H9 (cell line): ENCODE results near the gene CCDC51. TPM values are rescaled to one million over a fixed set of nuclear protein-coding genes. Genes with fewer than 3 reads are reported as not detected.

Experiments
- DNase-seq: peaks from one replicate; pipeline ENCODE4 v3.0.0-alpha.2; 2017
- H2AFZ ChIP-seq: one replicate; pipeline ENCODE4 v1.6.1; 2013; ENCODE audit warnings: mild to moderate bottlenecking, low read length, control low read depth, moderate library complexity
- H2AK5ac ChIP-seq: 2 replicates; pipeline ENCODE4 v1.6.1; 2013; ENCODE audit warnings: low read length, control low read depth, mixed read lengths; ENCODE audit not compliant: insufficient read length
- H2BK120ac ChIP-seq: one replicate; pipeline ENCODE4 v1.6.1; 2013; ENCODE audit warnings: low read depth, mild to moderate bottlenecking, low read length, control low read depth, inconsistent platforms; ENCODE audit not compliant: poor library complexity, severe bottlenecking
- H2BK12ac ChIP-seq: 2 replicates; pipeline ENCODE4 v1.6.1; 2013; ENCODE audit warnings: low read length, control low read depth, mixed read lengths, low read depth; ENCODE audit not compliant: insufficient read length
- H2BK15ac ChIP-seq: 2 replicates; pipeline ENCODE4 v1.6.1; 2013; ENCODE audit warnings: low read depth, low read length, control low read depth
- H2BK20ac ChIP-seq: one replicate; pipeline ENCODE4 v1.6.1; 2013; ENCODE audit warnings: low read depth, mild to moderate bottlenecking, low read length, control low read depth, inconsistent platforms; ENCODE audit not compliant: poor library complexity, severe bottlenecking
- H2BK5ac ChIP-seq: 2 replicates; pipeline ENCODE4 v1.6.1; 2013; ENCODE audit warnings: low read length, control low read depth, mixed read lengths; ENCODE audit not compliant: insufficient read length
- H3K14ac ChIP-seq: 2 replicates; pipeline ENCODE4 v1.6.1; 2013; ENCODE audit warnings: low read length, control low read depth; ENCODE audit not compliant: insufficient read depth
- H3K18ac ChIP-seq: 2 replicates; pipeline ENCODE4 v1.6.1; 2013; ENCODE audit warnings: low read depth, mild to moderate bottlenecking, mixed read lengths, low read length, control low read depth; ENCODE audit not compliant: insufficient read length
- H3K23ac ChIP-seq: 2 replicates; pipeline ENCODE4 v1.6.1; 2013; ENCODE audit warnings: low read length, control low read depth, mixed read lengths, low read depth; ENCODE audit not compliant: insufficient read length
- H3K23me2 ChIP-seq: 2 replicates; pipeline ENCODE4 v1.6.1; 2013; ENCODE audit warnings: low read depth, mild to moderate bottlenecking, mixed read lengths, low read length, control low read depth; ENCODE audit not compliant: insufficient read length, poor library complexity, severe bottlenecking
- H3K27ac ChIP-seq: 2 replicates; pipeline ENCODE4 v1.5.1; 2013; ENCODE audit warnings: low read length, control low read depth, mixed read lengths, low read depth; ENCODE audit not compliant: insufficient read length
- H3K27me3 ChIP-seq: 2 replicates; pipeline ENCODE4 v1.6.1; 2013; ENCODE audit warnings: low read length, control low read depth, inconsistent platforms; ENCODE audit not compliant: insufficient read depth
- H3K4ac ChIP-seq: 2 replicates; pipeline ENCODE4 v1.6.1; 2013; ENCODE audit warnings: low read depth, mild to moderate bottlenecking, control low read depth, inconsistent platforms, low read length, moderate library complexity
- H3K4me1 ChIP-seq: 2 replicates; pipeline ENCODE4 v1.6.1; 2013; ENCODE audit warnings: low read length, control low read depth, inconsistent platforms; ENCODE audit not compliant: insufficient read depth
- H3K4me2 ChIP-seq: 2 replicates; pipeline ENCODE4 v1.6.1; 2013; ENCODE audit warnings: low read length, control low read depth, mixed read lengths; ENCODE audit not compliant: insufficient read length, insufficient read depth
- H3K56ac ChIP-seq: 2 replicates; pipeline ENCODE4 v1.6.1; 2013; ENCODE audit warnings: low read depth, mild to moderate bottlenecking, mixed read lengths, low read length, control low read depth; ENCODE audit not compliant: insufficient read length
- H3K79me1 ChIP-seq: 2 replicates; pipeline ENCODE4 v1.6.1; 2013; ENCODE audit warnings: low read depth, mild to moderate bottlenecking, moderate library complexity, low read length, control low read depth, inconsistent platforms; ENCODE audit not compliant: insufficient read depth, poor library complexity, severe bottlenecking
- H3K79me2 ChIP-seq: 2 replicates; pipeline ENCODE4 v1.6.1; 2013; ENCODE audit warnings: low read length, control low read depth, inconsistent platforms; ENCODE audit not compliant: insufficient read depth
- H3K9ac ChIP-seq: 2 replicates; pipeline ENCODE4 v1.6.1; 2013; ENCODE audit warnings: low read length, control low read depth, mixed read lengths; ENCODE audit not compliant: insufficient read length; ENCODE audit errors: extremely low read depth
- H3K9me3 ChIP-seq: one replicate; pipeline ENCODE4 v1.6.1; 2013; ENCODE audit warnings: low read depth, low read length, inconsistent platforms; ENCODE audit not compliant: control insufficient read depth
- H3T11ph ChIP-seq: one replicate; pipeline ENCODE4 v1.6.1; 2013; ENCODE audit warnings: mild to moderate bottlenecking, low read length, control low read depth, inconsistent platforms
- H4K20me1 ChIP-seq: one replicate; pipeline ENCODE4 v1.6.1; 2013; ENCODE audit not compliant: control insufficient read depth, insufficient read length, insufficient read depth
- H4K5ac ChIP-seq: 2 replicates; pipeline ENCODE4 v1.6.1; 2013; ENCODE audit warnings: low read depth, mild to moderate bottlenecking, mixed read lengths, low read length, control low read depth; ENCODE audit not compliant: insufficient read length
- H4K8ac ChIP-seq: replicated peaks from 2 replicates; pipeline ENCODE4 v1.6.1; 2013; ENCODE audit warnings: low read length, control low read depth, mixed read lengths, low read depth; ENCODE audit not compliant: insufficient read length
- H4K91ac ChIP-seq: 2 replicates; pipeline ENCODE4 v1.6.1; 2013; ENCODE audit warnings: low read depth, mild to moderate bottlenecking, moderate library complexity, mixed read lengths, low read length, control low read depth; ENCODE audit not compliant: insufficient read length
- H3K27ac Mint-ChIP-seq, 3 experiments: 2 replicates in 2 of 3; 3 replicates in 1 of 3; pipeline ENCODE4 v1.8.0; 2020 to 2021; ENCODE audit warnings: mixed read lengths in 3 of 3, mild to moderate bottlenecking in 1 of 3, moderate library complexity in 1 of 3
- H3K27me3 Mint-ChIP-seq: 2 replicates; pipeline ENCODE4 v1.8.0; 2021; ENCODE audit warnings: low read depth, mild to moderate bottlenecking, moderate library complexity, mixed read lengths
- H3K36me3 Mint-ChIP-seq, 3 experiments: 2 replicates in 2 of 3; 3 replicates in 1 of 3; pipeline ENCODE4 v1.8.0; 2020 to 2021; ENCODE audit warnings: low read depth in 3 of 3, mixed read lengths in 3 of 3; ENCODE audit not compliant: insufficient read depth in 1 of 3
- H3K4me1 Mint-ChIP-seq, 2 experiments: 2 replicates each; pipeline ENCODE4 v1.8.0; 2020; ENCODE audit warnings: mixed read lengths in 2 of 2
- H3K4me3 Mint-ChIP-seq, 2 experiments: 2 replicates in 1 of 2; 3 replicates in 1 of 2; pipeline ENCODE4 v1.8.0; 2020 to 2021; ENCODE audit warnings: mild to moderate bottlenecking in 2 of 2, mixed read lengths in 2 of 2, moderate library complexity in 1 of 2
- H3K9me3 Mint-ChIP-seq, 2 experiments: 2 replicates in 1 of 2; 3 replicates in 1 of 2; pipeline ENCODE4 v1.8.0; 2020; ENCODE audit warnings: mild to moderate bottlenecking in 2 of 2, mixed read lengths in 2 of 2, moderate library complexity in 1 of 2
- WGBS: extraction: QIAGEN DNeasy Blood & Tissue Kit; methylation state at CpG from one replicate; pipeline ENCODE4 v1.1.7; 2013; ENCODE audit warnings: missing lambda C conversion rate, low lambda C conversion rate, mixed read lengths; ENCODE audit not compliant: insufficient read length; ENCODE audit errors: extremely low coverage; 5-methylcytosine and 5-hydroxymethylcytosine counted together
- total RNA-seq: library from RNA; stranded (reverse); gene quantifications from 2 replicates; pipeline ENCODE4 v1.2.1, GENCODE V29; 2021
- TF ChIP-seq, protein P1 (sequence below): fragments of 200-600 bp; sonication (generic); conservative IDR thresholded peaks from 3 replicates; pipeline ENCODE4 v1.8.0; 2021; ENCODE audit warnings: antibody characterized with exemption, mild to moderate bottlenecking

CCDC51 gene
- total RNA-seq, 1 experiment from 2014 or later, result 20.0 TPM

DNA sequence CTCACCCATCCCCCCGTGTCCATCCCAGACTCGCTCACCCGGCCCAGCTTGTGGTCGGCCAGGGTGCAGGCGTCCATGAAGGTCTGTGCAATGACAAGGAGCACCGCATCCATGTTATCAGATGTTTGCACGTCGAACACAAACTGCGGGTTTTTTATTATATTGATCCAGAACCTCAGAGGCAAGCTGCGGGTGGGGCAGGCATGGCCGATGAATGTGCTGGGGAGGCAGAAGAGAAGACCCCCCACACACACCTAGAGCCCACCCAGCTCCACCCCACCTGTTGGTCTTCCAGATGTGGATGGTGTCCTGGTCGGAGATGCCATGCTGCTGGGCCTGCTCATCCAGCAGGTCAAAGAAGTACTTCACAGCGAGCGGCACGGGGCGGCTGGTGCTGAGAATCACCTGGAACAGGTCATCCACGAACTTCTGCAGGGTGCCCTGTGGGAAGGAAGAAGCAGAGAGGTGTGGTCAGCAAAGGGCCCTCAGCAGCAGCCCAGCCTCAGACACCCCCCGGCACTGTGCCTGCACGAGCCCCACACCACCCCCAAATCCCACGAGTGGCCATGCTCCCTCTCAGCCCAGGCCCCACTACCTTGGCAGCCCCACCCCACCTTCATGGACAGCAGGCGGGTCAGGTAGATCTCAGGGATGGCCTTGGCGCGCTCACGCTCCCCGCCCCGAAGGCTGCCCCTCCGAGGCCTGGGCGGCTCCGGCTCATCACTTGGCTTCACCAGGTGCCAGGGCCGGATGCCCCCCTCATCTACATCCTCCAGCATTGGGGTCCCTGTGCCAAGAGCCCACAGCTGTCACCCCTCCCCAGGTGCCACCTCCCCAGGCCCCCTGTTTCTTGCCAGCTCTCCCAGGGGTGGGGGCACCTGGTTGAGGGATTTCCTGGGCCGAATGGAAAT lies 30.4 kb downstream of the CCDC51 start:
- Histone ChIP-seq H2BK12ac (no peak overlapping the region), H3T11ph (no peak overlapping the region), H3K23ac (no peak overlapping the region), H3K23me2 (no peaks in the 10 kb centered on the region), H3K27ac (no peak overlapping the region), H3K9me3 (no peaks in the 10 kb centered on the region), H3K9ac (no peak overlapping the region), H2AFZ (no peak overlapping the region), H3K4me2 (no peak overlapping the region), H2AK5ac (no peak overlapping the region), H3K56ac (no peak overlapping the region), H4K91ac (no peak overlapping the region), H3K27me3 (no peaks in the 10 kb centered on the region), H2BK15ac (no peak overlapping the region), H3K79me2 (no peaks in the 10 kb centered on the region), H4K8ac (no peak overlapping the region), H2BK120ac (no peak overlapping the region), H3K18ac (no peak overlapping the region), H2BK20ac (no peak overlapping the region), H3K79me1 (no peaks in the 10 kb centered on the region), H4K20me1 (no peaks in the 10 kb centered on the region), H3K14ac (no peak overlapping the region), H2BK5ac (no peak overlapping the region), H3K4me1 (no peaks in the 10 kb centered on the region), H3K4ac (no peak overlapping the region), H4K5ac (no peak overlapping the region)
- Mint-ChIP-seq H3K4me3 (no peak overlapping the region), H3K36me3 (peaks cover 63 to 97% (median 93%) of the 10 kb centered on the region in 3 experiments), H3K27me3 (no peaks in the 10 kb centered on the region; the same call in 1 of the 2 replicates), H3K27ac (peak overlapping the region in 1 of 3 experiments; percentile 91; a peak in 2 of 7 replicates), H3K9me3 (no peaks in the 10 kb centered on the region), H3K4me1 (no peaks in the 10 kb centered on the region)
- DNase-seq, result peak; percentile 25
- TF ChIP-seq, protein P1, sequence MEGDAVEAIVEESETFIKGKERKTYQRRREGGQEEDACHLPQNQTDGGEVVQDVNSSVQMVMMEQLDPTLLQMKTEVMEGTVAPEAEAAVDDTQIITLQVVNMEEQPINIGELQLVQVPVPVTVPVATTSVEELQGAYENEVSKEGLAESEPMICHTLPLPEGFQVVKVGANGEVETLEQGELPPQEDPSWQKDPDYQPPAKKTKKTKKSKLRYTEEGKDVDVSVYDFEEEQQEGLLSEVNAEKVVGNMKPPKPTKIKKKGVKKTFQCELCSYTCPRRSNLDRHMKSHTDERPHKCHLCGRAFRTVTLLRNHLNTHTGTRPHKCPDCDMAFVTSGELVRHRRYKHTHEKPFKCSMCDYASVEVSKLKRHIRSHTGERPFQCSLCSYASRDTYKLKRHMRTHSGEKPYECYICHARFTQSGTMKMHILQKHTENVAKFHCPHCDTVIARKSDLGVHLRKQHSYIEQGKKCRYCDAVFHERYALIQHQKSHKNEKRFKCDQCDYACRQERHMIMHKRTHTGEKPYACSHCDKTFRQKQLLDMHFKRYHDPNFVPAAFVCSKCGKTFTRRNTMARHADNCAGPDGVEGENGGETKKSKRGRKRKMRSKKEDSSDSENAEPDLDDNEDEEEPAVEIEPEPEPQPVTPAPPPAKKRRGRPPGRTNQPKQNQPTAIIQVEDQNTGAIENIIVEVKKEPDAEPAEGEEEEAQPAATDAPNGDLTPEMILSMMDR, result no peak
- WGBS, result no CpG with 5 or more reads among the region's 31 CpGs
